ENCODE measurements around the gene BANP.
"Not testable (repeated sequence)": the region's sequence is repeated elsewhere in the genome, so short reads cannot be mapped to it uniquely, and the experiment has no call there.

The BANP gene, protein sequence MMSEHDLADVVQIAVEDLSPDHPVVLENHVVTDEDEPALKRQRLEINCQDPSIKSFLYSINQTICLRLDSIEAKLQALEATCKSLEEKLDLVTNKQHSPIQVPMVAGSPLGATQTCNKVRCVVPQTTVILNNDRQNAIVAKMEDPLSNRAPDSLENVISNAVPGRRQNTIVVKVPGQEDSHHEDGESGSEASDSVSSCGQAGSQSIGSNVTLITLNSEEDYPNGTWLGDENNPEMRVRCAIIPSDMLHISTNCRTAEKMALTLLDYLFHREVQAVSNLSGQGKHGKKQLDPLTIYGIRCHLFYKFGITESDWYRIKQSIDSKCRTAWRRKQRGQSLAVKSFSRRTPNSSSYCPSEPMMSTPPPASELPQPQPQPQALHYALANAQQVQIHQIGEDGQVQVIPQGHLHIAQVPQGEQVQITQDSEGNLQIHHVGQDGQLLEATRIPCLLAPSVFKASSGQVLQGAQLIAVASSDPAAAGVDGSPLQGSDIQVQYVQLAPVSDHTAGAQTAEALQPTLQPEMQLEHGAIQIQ

DNA sequence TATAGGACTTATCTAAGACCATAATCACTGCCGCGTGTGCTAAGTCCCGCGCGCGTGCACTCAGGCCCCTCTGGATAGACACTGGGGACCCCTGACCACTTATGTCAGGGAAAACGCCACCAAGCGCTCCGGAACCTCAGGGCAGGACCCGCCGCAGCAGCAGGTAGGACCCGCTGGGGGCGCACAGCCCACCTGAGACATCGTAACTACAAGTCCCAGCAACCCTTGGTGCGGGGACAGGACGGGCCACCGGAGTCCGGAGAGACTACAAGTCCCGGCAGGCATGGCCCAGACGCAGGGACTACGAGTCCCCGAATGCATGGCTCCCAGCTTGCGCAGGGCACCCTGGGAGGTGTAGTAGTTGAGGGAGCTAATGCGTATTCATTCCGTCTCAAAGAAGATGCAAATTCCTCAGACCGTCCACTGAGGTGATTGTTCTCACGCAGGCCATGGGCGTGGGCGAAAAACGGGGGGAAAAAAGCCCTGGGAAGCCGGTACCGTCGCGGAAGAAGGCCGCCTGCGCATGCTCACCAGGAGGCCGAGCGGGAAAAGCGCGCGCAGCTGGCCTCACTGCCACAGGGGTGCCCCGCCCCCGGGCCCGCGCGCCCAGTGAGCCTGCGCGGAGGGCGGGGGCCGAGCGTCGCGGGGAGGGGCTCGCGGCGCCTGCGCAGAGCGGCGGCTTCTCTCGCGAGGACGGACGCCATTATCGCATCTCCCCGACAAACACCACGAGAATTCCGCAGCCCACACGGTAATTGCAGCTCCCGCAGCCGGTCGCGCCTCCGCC, at the start of gene BANP:
Gene BANP (plus strand): TSS at position 670 of the 787 bp plus-strand sequence. CDS start 23,682 bp downstream, outside the sequence.
- DNase-seq: peak; percentile 98

DNA sequence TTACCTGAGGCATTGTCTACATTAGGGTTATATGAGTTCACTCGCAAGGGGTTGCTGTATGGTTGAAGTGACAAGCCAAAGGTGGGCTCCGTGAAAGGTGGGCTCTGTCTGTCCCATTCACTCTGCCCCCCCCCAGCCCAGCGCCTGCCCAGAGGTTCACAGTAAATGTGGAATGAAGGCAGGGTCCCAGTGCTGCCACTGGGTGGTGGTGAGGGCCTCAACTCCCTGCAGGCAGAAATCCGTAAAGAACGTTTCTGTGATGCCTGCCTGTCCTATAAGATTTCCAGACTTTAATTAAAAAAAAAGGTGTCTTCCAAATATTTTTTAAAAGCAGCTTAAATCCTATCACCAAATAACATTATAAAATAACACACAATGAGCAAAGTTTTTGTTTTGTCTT, 46.3 kb upstream of the BANP start:
- not testable (repeated sequence) for DNase-seq

DNA sequence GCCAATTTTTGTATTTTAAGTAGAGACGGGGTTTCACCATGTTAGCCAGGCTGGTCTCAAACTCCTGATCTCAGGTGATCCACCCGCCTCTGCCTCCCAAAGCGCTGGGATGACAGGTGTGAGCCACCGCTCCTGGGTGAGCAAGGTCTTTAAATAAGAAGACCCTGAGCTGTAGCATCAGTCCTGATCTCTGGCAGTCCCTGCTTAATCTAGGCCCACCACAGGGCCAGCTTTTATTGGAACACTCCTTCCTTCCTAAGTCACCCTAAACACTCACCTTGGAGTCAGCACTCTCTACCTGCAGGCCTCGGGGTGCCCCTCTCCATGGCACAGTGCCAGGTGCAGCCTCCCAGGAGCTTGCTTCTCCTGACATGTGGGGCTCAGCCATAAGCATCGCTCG, 45.7 kb upstream of the BANP start:
- not testable (repeated sequence) for DNase-seq

DNA sequence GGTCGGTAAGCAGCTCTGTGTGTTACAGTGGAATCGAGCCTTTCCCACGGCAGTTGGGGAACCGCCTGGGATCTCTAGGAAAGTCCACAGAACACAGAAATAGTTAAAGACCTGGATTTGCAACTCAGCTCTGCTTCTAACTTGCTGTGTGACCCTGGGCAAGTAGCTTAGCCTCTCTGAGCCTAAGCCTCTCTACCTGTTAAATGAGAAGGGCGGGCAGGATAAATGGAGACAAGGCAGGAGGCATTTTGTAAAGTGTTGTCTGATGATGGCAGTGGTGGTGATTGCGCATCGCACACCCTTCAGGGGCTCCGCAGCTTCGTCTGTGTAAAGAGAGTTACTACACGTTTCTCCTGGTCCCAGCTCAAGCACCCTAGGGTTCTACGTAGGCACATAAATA, 43.1 kb upstream of the BANP start:
- not testable (repeated sequence) for DNase-seq

DNA sequence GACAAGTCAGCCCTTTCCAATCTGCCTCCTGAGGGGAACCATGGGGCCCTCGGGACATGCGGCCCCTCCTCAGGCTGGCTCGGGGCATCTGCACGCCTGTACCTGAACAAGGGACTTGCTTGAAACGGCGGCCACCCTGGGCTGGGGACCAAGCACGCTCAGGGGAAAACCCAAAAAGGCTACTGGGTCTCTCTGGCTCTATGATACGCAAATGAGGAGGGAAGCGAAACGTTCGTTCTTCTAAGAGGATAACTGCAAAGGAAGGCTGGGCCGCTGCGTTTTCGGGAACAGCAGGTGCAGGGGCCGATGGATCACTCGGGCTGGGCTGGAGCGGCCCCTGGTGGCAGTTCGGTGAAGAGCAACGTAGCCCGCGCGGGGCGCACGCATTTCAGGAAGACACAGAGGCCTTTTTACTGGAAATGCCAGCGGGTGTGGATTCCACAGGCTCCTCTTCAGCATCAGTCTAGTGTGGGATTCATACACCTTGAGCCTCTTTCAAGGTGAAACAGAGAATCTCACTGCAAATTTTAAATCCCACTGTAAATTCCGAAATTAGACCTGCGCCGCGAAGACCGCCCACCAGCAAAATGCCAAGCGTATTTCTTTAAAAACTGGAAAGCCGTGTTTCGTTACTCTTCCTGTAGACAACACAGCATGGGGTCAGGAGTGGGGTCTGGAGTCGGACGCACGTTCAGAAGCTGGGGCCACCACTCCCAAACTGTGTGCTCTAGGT, 41.9 kb upstream of the BANP start:
- peak; percentile 98 for DNase-seq

DNA sequence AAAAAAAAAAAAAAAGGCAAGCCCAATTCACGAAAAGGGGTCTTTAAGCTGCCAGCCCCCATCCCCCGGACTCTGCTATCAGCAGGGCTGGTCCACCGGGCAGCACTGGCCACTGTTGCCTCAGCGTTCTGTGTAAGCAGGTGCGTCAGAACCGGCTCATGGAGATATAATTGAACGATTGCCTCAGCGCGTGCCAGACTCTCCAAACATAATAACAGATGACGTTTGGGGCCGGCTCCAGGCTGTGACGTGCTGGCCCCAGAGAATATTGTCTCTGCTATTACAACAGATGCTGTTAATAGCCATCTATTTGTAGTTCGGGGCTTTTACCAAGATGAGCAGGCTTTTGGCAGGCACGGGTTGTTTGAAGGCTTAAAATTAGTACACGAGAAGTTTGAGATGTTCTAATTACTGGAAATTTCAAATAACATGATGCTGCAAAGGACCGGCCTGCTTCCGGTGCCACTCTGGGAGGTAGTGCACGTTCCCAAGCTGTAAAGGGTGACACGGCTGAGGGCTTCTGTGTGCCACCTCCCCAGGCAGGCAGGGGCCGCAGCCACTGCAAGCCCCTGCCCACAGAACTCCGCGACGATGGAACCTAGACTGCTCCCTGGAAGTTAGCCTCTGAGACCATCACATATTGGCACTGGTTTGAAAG, 40.0 kb upstream of the BANP start:
- DNase-seq: not testable (repeated sequence)

DNA sequence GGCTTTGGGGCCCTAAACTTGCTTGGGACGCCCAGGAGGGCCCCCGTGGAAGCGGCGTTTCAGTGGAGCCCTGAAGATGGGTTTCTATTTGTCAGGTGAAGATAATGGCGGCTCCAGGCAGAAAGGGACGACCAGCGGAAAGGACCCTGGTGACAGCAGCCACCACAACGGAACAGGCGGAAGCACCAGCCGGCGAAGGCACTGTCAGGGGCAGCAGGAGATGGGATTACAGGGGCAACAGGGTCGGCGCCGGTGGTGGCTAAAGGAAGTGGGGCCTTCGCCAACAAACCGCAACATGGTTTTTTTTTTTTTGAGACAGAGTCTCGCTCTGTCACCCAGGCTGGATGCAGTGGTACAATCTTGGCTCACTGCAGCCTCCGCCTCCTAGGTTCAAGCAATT, 38.5 kb upstream of the BANP start:
- DNase-seq: not testable (repeated sequence)

DNA sequence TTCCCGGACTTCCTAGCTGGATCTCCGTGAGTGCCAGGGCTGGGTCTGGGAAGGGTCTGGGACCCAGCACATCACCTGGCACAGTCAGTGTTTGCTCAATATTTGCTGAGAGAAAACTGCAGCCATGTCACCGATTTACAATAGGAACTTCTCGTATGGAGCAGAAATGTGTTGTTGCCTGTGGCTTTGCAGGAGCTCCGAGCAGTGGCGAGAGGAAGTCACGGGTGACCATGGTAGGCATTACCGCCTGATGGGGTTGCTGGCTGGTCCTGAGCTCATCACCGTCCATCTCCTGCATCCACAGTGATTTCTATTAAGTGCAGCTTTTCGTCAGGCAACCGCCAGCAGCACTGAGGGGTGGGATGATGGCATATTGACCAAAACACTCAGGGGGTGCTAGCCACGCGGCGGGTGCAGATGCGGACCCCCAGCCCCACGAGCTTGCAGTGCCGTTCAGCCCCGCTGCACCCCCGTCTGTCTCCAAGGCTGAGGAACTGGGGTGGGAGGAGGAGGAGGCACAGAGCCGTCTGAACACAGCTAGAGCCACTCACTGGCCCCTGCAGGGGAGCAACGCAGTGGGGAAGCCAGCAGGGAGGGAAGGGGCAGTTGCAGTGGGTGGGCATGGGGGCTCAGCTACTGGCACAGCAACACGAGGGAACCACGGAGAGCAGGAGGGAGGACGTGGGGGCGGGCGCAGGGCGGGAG, 37.1 kb upstream of the BANP start:
- not testable (repeated sequence) for DNase-seq

DNA sequence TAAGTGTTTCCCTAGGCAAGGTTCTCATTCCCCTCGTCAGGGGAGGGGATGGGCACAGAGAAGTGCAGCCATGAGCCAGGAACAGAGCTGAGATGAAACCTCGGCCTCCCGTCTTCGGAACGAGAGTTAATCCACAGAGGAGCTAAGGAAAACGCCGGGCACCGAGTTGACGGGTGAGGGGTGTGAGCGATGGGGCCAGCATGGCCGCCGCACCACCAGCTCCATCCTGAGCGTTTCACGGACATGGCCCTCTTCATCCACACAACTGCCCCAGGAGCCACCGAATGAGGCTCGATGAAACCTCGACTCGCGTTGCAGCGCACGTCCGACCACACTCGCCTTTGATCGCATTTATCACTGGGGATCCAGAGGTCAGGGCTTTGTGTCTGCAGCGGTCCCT, 36.4 kb upstream of the BANP start:
- DNase-seq: no peak

DNA sequence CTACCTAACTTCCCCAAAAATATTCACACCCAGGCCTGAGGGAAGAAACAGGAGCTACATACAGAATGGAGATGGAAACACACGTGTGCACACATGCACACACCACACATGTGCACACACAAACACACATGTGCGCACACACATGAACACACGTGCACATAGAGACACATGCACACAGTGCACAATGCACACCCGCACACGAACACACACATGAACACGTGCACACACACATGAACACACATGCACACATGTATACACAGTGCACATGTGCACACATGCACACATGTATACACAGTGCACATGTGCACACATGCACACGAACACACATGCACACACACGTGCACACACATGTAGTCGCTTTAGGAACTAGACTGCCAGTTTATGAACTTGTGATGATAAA, 33.7 kb upstream of the BANP start:
- DNase-seq: no peak

DNA sequence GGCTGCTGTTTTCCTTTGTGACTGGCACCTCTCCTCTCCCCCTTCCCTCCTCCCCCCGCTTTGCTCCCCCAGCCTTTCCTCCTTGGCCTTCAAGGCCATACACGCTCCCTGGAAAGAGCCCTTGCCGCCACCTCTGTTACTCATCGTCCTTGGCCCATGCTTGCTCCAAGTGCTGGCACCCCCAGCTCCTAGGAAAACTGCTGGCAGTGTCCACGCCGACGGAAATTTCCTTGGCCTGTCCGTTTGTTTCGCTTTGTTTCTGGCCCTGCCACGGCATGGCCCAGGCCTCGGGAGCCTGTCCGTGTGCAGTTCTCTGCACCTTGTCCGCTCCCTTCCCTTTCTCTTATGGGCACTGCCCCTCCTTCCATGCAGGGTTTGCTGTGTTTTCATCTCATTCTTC, 32.9 kb upstream of the BANP start:
- DNase-seq: no peak

DNA sequence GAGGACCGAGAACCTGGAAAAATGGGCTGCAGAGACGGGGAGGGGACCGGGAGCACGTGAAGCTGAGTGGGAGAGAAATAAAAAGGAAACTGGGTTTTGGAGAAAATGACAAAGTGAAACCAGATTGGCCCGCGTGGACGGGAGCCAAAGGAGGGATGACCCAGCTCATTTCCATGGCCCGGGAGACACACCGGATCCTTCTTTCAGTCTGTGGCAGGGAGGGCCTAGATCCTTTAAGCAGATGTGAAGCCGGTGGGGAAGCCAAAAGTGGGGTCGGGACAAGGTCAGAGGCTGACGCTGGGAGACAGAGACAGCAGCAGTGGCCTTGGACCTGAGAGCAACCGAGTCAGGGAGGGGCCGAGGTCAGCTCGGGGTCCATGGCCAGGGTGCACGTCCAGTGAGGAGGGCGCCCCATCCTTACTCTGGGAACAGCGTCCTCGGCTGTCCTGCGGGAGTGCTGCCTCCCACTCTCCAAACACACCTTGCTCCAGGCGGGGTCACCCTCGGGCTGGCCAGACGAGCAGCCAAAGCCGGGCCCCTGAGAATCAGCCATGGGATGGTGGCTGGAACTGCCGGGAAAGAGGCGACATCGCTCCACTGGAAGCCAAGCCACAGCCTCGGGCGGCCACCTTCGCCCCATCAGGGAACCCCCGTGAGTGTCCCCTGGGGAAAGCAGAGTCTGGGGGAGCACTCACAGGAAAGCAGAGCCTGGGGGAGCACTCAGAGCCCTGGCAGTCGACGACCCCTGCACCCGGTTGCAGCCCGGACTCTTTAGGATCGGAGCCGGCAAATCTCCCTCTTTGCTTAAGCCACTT, 32.2 kb upstream of the BANP start:
- no peak for DNase-seq

DNA sequence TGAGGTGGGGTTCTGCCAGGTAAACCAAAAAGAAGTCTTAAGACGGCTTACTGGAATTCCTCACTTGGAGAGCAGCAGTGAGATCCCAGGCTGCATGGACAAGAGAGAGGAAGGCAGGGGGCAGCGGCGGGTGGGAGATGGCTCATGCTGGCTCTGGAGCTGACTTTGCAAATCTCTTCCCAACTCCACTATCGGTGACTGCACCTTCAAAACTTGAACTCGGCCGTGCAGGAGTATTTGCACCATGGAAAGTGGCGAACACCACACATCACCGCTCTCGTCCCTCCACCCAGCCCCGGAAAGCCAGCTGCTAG, 31.6 kb upstream of the BANP start:
- DNase-seq: no peak

DNA sequence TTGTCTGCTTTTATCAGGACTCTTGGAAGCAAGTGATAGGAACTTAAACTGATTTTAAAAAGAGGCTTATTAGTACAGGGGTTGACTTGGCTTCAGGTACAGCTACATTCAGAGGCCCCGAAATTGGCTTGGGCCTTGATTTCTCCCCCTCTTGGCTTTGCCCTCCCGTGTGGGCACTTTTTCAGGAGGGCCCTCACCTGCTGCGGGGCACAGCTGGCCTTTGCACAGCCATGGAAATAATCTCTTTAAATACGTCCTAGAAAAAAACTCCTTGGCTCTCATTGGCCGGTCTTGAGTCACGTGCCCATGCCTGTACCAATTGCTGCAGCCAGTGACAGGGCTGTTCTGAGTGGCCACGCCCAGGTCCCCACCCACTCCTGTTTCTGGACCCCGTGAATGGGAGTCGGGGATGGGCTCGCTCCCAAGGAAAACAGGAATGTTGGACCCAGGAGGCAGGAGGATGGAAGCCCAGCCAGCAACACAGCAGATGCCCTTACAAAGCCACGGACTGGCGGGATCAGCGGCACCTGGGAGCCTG, 29.9 kb upstream of the BANP start:
- no peak for DNase-seq

DNA sequence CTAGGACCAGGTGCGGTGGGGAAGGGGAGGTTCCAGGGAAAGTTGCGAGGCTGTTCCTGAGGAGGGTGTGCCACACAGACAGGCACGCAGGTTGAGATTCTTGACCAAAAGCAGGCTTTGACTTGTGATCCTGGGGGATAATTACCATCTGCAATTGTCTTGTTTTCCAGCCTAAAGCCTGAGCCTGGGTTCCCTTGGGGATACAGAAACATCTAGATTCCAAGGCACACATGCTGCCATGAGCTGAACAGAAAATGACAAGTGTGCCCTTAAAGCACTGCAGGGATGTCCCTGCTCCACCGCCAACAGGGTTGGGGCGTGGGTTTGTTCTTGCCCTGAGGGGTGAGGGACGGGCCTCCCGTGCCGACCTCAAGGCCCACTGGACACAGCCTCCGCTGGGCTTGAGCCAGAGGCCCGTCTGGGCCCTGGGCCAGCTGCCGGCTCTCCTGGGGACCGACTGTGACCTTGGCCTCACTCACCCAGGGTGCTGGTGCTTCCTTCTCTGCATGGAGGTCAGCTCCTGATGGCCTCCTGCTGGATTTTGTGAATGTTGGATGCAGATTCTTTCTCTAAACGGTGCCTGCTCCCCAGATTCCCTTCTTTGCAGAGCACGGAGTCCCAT, 28.9 kb upstream of the BANP start:
- DNase-seq: no peak

DNA sequence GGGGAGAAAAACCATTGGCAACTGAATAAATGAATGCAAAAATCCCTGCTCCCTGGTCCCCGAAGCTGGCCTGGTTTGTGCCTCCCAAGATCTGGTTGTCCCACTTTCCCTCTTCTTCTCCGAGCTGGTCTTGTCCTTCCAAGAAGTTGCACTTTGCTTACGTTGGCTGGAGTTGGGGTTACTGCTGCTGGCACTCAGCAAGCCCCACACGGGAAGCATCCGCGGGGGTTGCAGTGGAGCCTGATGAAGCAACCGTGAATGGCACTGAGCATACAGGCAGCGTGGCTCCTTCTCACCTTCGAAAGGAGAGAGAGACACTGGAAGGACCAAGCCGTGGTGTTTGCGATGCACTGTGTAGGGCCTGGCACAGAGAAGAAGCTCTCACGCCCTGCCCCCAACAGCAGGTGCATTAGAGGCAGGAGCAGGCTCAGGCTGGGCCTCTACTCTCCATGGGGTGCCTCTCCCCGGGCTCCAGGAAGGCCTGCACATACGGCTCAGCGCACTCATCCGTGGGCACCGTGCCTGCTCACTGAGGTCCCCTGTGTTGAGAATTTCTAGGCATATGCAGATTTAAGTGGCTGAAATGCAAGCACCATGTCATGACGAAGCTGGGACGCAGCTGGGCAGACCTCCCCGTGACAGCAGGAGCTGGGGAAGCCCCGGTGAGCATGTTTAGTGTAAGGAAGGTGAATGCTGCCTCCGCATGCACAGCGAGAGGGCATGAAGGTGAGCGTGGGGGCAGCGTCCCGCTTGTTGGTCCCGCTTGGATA, 27.0 kb upstream of the BANP start:
- no peak for DNase-seq

DNA sequence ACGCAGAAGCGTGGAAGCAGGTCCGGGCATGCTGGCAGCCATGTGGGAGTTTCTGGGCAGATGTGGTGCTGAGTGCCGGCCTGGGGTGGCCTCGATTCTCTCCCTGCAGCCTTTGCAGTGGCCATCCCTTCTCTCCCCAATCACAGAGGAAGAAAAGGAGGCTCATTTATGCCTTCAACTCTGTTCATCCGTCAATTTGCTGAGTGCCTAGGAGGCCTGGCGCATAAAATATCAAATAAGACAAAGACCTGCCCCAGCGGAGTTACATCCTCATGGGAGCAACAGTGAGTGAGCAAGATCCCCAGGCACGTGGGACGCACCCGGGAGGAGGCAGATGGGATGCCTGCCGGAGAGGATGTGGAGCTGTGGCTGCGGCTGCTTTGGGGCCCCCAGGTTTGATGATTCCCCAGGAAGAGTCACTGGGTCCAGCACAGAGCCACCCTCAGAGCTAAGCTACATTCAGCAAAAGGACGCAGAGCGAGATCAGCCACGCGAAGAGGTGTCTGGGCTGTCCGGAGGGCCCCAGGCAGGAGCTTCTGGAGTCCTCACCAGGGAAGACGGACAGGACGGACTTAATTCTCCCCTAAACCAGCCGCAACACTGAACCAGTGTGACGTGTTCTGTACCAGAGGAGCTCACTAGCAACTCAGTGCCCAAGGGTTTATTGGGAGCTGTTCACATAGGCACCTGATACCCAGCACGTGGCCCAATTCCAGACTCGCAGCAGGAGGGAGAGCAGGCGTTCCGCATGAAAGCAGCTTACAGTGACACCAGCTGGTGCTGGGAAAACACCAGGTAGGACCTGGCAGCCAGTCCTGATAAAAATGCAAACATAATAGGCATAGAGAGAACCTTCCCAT, 26.2 kb upstream of the BANP start:
- DNase-seq: no peak
